Skeletal muscle tissue (tissue), 4 donors: Measurements from ENCODE around the gene GBP2. TPM values are rescaled to one million over a fixed set of nuclear protein-coding genes. Genes with fewer than 3 reads are reported as not detected.
"Not testable (repeated sequence)": the region's sequence is repeated elsewhere in the genome, so short reads cannot be mapped to it uniquely, and the experiment has no call there.

Experiments used
- H3K27ac ChIP-seq: one replicate; pipeline ENCODE4 v1.7.0; 2013; ENCODE audit warnings: mild to moderate bottlenecking, low read depth, low read length, inconsistent platforms
- H3K27me3 ChIP-seq, 3 donors: one replicate each; pipeline ENCODE4 v1.7.0; 2013; ENCODE audit warnings: low read length in 3 of 3; ENCODE audit not compliant: control insufficient read depth in 3 of 3, insufficient read depth in 3 of 3
- H3K36me3 ChIP-seq, 3 donors: one replicate each; pipeline ENCODE4 v1.7.0; 2013; ENCODE audit warnings: low read length in 3 of 3; ENCODE audit not compliant: control insufficient read depth in 3 of 3, insufficient read depth in 3 of 3
- H3K4me1 ChIP-seq, 3 donors: one replicate each; pipeline ENCODE4 v1.7.0; 2013; ENCODE audit warnings: low read length in 3 of 3, mild to moderate bottlenecking in 3 of 3; ENCODE audit not compliant: control insufficient read depth in 3 of 3, insufficient read depth in 3 of 3
- H3K4me3 ChIP-seq, 3 donors: one replicate each; pipeline ENCODE4 v1.7.0; 2013; ENCODE audit warnings: low read length in 3 of 3
- H3K9ac ChIP-seq, 3 donors: one replicate each; pipeline ENCODE4 v1.7.0; 2013; ENCODE audit warnings: low read length in 3 of 3, mild to moderate bottlenecking in 3 of 3, moderate library complexity in 2 of 3, low read depth in 1 of 3
- H3K9me3 ChIP-seq, 3 donors: one replicate each; pipeline ENCODE4 v1.7.0; 2013; ENCODE audit warnings: low read length in 3 of 3; ENCODE audit not compliant: control insufficient read depth in 3 of 3
- total RNA-seq: library from RNA; depleted of rRNA; stranded (reverse); fragments of >200 nt; gene quantifications from one replicate; pipeline ENCODE4 v1.2.3, GENCODE V29; 2014
- donor health status: Osteomylitis.

GBP2 gene
- total RNA-seq, 1 donor from 2014 or later: 1.6 TPM

DNA sequence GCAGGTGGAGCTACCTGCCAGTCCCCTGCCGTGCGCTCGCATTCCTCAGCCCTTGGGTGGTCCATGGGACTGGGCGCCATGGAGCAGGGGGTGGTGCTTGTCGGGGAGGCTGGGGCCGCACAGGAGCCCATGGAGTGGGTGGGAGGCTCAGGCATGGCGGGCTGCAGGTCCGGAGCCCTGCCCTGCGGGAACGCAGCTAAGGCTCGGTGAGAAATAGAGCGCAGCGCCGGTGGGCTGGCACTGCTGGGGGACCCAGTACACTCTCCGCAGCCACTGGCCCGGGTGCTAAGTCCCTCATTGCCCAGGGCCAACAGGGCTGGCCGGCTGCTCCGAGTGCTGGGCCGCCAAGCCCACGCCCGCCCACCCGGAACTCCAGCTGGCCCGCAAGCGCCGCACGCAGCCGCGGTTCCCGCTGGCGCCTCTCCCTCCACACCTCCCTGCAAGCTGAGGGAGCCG lies 2.1 kb upstream of the GBP2 start:
- H3K36me3 ChIP-seq, H3K9ac ChIP-seq, H3K27me3 ChIP-seq, H3K9me3 ChIP-seq, H3K27ac ChIP-seq: not testable (repeated sequence)
- Histone ChIP-seq H3K4me1 (peaks cover 11 to 21% (median 21%) of the 10 kb centered on the region in 3 donors), H3K4me3 (peak overlapping the region in 1 of 3 donors; percentile 53)

DNA sequence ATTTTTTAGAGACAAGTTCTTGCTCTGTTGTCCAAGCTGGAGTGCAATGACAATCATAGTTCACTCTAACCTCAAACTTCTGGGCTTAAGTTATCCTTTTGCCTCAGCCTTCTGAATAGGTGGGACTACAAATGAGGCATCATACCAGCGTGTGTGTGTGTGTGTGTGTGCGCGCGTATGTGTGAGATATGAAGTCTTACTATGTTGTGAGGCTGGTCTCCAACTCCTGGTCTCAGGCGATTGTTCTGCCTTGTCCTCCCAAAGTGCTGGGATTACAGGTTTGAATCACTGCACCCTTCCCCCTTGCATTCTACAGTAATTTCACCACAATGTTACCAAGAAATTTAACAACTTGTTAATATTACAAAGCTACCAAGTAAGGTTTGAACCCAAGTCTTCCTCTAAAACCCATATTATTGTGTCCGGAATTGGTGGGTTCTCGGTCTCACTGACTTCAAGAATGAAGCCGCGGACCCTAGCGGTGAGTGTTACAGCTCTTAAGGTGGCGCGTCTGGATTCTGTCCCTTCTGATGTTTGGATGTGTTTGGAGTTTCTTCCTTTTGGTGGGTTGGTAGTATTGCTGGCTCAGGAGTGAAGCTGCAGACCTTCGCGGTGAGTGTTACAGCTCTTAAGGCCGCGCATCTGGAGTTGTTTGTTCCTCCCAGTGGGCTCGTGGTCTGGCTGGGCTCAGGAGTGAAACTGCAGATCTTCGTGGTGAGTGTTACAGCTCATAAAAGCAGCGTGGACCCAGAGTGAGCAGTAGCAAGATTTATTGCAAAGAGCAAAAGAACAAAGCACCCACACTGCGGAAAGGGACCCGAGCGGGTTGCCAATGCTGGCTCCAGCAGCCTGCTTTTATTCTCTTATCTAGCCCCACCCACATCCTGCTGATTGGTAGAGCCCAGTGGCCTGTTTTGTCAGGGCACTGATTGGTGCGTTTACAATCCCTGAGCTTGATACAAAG lies 970 bp upstream of the GBP2 start:
- not testable (repeated sequence) for H3K9me3 ChIP-seq, H3K36me3 ChIP-seq, H3K27me3 ChIP-seq
- peak overlapping the region; percentile 82 for H3K27ac ChIP-seq
- peak overlapping the region in 2 of 3 donors; percentile 2 to 80 for H3K4me3 ChIP-seq
- peaks cover 11 to 21% (median 21%) of the 10 kb centered on the region in 3 donors for H3K4me1 ChIP-seq
- H3K9ac ChIP-seq: peak overlapping the region in 1 of 3 donors; percentile 78

DNA sequence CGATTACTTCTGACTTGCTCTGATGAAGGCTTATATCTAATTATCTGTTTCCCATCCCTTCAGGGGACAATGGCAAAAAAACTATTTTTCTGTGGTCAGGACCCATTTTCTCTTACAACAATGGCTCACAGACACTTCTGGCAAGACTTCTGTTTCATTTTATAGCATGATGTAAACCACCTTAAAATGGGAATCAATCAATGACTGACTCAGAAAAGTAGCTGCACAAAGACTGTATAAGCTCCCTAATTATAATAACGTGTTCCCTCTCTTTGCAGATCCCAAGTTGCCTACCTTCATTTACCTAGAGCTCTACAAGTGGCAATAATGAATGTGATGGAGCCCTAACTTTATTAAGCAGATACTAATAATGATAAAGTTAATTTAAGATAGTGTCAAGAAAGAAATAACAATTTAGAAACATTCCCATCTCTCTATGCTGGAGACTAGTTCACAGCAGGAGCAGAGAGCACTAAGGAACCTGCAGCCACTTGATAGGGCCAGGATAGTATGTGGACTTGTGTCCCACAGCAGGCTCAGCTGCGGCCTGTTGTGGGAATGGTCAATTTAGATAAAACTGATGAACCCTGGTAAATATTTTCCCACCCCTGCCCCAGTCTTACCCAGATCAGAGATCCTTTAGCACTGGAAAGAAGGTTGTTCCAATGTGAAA lies 538 bp downstream of the GBP2 start:
- Histone ChIP-seq H3K4me3 (peak overlapping the region; percentile 64 to 80 (median 75)), H3K4me1 (peaks cover 11 to 21% (median 20%) of the 10 kb centered on the region in 3 donors)

DNA sequence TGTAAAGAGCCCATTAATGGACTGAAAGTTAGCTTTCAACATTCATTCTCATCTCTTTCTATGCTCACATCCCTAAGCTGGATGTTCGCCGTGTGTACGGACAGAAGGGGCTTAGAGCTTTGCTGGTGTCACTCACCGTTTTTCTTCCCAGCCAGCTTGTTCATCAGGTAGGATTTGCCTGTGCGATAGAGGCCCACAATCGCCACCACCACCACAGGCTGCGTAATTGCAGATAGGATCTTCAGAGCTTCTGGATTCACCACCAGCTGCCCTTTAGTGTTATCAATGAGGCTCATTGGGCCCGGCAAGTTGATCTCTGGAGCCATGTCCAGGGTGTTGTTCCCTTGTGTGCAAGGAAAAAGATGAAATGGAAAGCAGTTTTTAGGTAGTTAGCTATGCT lies 4.3 kb downstream of the GBP2 start:
- Histone ChIP-seq H3K4me3 (no peak overlapping the region), H3K9ac (no peak overlapping the region), H3K27ac (no peak overlapping the region), H3K4me1 (peaks cover 3 to 14% (median 7%) of the 10 kb centered on the region in 3 donors), H3K36me3 (peaks cover 25 to 49% (median 43%) of the 10 kb centered on the region in 3 donors), H3K9me3 (no peaks in the 10 kb centered on the region), H3K27me3 (no peaks in the 10 kb centered on the region)

More for the DNA sequence above, 538 bp downstream of the GBP2 start:
- H3K27me3 ChIP-seq: no peaks in the 10 kb centered on the region
- no peaks in the 10 kb centered on the region for H3K9me3 ChIP-seq
- H3K36me3 ChIP-seq: peaks cover 7 to 13% (median 9%) of the 10 kb centered on the region in 3 donors
- H3K27ac ChIP-seq: peak overlapping the region; percentile 82
- peak overlapping the region; percentile 78 to 88 (median 83) for H3K9ac ChIP-seq

DNA sequence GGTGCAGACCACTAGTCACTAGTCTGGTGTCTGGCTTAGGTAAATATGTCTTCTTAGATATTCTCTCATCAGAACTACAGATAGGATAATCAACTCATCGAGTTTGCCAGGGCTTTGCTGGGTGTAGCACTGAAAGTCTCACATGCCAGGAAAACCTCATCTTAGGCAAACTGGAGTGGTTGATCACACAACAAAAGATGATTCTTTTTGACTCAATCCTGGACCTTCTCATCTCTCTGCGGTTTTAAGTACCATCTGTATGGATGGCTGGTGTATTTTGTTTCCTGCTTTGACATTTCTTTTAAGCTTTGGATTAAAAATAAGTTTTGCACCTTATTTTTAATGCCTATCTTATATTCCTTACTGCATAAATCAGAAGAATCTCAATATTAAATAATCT lies 11.3 kb downstream of the GBP2 start:
- no peak overlapping the region for H3K4me3 ChIP-seq
- H3K4me1 ChIP-seq: no peaks in the 10 kb centered on the region
- no peaks in the 10 kb centered on the region for H3K9me3 ChIP-seq
- peaks cover 37 to 84% (median 65%) of the 10 kb centered on the region in 3 donors for H3K36me3 ChIP-seq
- no peak overlapping the region for H3K9ac ChIP-seq
- no peak overlapping the region for H3K27ac ChIP-seq
- H3K27me3 ChIP-seq: no peaks in the 10 kb centered on the region

DNA sequence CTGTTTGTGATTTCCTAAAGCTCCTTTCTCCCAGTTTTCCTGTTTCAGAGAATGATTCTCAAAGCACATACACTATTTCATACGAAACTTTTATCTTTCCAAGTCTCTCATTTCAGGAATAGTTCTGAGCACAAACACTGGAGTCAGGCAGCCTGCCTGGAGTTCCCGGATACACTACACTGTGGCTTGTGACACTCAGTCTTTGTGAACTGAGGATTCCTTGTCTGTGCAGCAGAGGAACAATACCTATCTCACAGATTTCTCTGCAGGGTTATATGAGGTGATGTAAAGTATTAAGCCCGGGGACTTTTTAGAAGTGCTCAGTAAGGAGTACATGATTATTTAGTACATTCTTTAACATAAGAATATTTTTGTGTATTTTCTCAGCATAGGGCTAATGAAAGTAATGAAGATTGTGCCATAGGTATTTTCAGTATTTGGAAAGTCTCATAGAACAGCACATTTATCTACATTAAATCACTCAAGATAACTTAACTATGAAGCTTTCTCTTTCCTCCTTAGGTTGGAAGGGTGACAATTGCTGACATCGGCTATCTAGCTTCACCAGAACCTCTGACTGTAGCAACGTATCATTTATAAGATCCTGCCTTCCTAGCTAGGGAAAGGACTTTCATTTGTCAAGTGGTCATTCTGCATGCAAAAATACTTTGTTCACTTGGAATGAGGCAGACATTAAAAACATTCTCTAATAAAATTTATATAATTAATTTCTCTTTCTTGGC lies 12.9 kb downstream of the GBP2 start:
- Histone ChIP-seq H3K36me3 (peaks cover 34 to 83% (median 64%) of the 10 kb centered on the region in 3 donors), H3K4me3 (no peak overlapping the region), H3K27ac (no peak overlapping the region), H3K4me1 (no peaks in the 10 kb centered on the region), H3K9ac (no peak overlapping the region), H3K27me3 (no peaks in the 10 kb centered on the region), H3K9me3 (no peaks in the 10 kb centered on the region)

DNA sequence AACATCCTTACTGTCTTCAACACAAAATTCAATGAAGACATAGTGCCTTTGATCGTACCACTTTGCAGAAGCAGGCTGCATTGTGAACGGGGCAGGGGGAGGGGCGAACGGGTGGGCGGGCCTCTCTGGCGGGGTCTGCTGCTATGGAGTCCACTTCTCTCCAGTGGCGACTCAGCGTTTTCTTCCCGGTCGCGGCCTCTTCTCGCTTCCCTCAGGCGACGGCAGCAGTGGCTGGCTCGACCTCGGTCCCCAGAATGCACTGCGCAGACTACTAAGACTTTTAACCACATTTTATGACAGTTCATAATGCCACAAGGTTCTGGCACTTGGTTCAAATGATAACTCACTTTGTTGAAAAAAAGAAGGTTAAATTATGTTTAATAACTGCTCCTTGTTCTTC lies 21.2 kb downstream of the GBP2 start:
- no peak overlapping the region for H3K9ac ChIP-seq
- H3K4me3 ChIP-seq: no peak overlapping the region
- H3K36me3 ChIP-seq: peaks cover 22 to 51% (median 36%) of the 10 kb centered on the region in 3 donors
- H3K27ac ChIP-seq: no peak overlapping the region
- H3K9me3 ChIP-seq: no peaks in the 10 kb centered on the region
- H3K27me3 ChIP-seq: no peaks in the 10 kb centered on the region
- H3K4me1 ChIP-seq: no peaks in the 10 kb centered on the region

DNA sequence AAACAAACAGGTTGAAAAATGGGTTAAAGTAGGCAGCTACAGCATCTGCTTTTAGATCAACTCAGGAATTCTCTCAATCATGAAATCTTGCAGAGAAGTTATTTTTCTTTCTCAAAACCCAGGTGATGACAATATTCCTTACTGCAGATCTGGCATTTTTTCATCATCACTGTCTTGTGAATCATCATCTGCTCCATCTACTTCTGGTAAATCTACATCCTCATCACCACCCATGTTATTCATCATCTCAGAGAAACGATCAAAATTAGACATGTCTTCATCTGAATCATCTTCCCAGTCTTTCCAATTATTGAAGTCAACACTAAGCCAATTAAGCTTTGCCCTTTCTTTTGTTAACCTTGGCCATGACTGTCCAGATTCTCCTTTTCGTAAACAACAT lies 21.8 kb downstream of the GBP2 start:
- H3K9ac ChIP-seq: no peak overlapping the region
- no peaks in the 10 kb centered on the region for H3K4me1 ChIP-seq
- H3K27ac ChIP-seq: no peak overlapping the region
- peaks cover 22 to 47% (median 31%) of the 10 kb centered on the region in 3 donors for H3K36me3 ChIP-seq
- no peak overlapping the region for H3K4me3 ChIP-seq
- H3K27me3 ChIP-seq: no peaks in the 10 kb centered on the region
- no peaks in the 10 kb centered on the region for H3K9me3 ChIP-seq

DNA sequence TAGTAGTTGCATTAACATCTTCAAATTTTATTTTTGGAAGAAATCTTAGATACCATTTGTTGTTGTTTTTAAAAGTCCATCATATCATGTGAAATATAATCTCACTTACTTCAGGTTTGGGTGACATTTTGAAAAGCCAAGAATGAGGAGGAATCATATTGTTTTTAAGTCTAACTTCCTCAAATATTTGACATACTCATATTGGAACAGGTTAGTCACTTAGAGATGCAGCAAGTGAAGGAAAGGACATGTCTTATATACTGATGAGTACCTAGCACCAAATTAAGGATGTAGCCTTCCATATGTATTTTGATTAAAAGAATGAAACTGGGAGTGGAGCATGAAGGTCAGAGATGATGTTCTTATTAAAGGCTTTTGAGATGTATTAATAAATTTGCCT lies 23.9 kb downstream of the GBP2 start:
- H3K36me3 ChIP-seq: peaks cover 8 to 27% (median 15%) of the 10 kb centered on the region in 3 donors
- no peaks in the 10 kb centered on the region for H3K4me1 ChIP-seq
- no peak overlapping the region for H3K9ac ChIP-seq
- H3K9me3 ChIP-seq: no peaks in the 10 kb centered on the region
- no peak overlapping the region for H3K27ac ChIP-seq
- no peaks in the 10 kb centered on the region for H3K27me3 ChIP-seq
- H3K4me3 ChIP-seq: no peak overlapping the region
